ENCODE measurements around the gene GRK3.
"Not testable (repeated sequence)": the region's sequence is repeated elsewhere in the genome, so short reads cannot be mapped to it uniquely, and the experiment has no call there.

The GRK3 gene

GRCh38 chr22:25698978-25699377 lies 134.5 kb downstream of the GRK3 start:
- no peak for DNase-seq (ENCODE audit: low read depth)

GRCh38 chr22:25701056-25701780 lies 136.7 kb downstream of the GRK3 start:
- DNase-seq (ENCODE audit: low read depth) = no peak

DNA sequence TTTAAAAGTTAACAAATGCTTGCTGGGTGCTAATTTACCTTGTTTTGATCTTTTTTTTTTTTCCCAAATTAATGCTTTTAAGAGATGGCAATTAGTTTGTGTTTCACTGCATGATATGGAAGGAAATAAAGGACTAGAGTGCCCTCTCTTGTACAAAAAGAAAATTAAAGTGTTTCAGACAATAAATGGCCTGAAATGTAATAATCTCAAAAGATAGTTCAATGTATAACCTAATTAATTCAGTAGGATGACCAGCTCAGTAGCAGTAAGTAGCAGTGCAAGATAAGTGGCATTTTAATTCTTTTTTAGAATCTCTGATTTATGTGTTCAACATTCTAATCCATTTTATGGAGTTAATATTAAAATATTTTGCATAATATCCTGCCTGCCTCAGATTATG lies 137.6 kb downstream of the GRK3 start:
- no peak for DNase-seq (ENCODE audit: low read depth)

DNA sequence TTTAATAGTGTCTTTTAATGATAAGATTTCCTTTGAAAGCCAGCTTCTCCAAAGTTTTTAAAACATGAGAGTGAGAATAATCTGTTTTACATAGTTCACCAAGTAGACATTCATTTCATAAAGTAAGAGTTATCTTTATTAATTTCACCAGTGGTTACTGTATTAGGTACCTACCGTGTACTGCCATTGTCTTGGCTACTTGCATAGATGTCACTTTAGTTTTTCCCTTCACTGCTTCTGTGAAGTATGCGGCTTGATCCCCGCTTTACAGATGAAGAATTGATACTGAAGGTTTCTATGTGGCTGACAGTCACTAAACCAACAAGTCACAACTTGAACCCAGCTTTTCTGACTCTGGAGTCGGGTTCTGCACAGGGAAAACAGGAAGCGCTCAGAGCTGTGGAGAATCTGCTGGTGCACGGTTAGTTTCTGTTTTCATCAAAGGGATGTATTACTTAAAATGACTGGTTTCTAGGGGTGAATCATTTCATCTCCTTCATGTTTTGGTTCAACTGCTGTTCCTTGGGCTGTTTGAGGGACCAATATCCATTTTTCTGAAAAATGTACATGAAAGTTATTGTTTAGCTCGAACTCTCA lies 138.2 kb downstream of the GRK3 start:
- DNase-seq (ENCODE audit: low read depth) = no peak

GRCh38 chr22:25704701-25705100 lies 140.2 kb downstream of the GRK3 start:
- DNase-seq (ENCODE audit: low read depth) = no peak

DNA sequence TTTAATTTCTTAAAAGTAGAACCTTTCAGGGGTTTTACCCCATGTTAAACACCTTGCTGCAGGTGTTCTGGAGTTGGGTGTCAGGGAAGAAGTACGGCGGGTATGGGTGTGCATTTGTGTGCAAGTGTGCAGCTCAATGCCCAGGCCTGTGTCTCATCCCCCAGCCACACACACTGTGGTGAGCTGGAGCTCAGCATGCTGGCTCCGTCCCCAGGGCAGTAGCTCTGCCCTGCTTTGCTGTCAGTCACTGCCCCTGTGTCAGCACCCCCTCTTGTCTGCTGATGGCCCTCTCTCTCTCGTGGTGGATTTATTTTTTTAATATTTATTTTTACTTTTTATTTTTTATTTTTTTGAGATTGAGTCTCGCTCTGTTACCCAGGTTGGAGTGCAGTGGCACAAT lies 141.7 kb downstream of the GRK3 start:
- DNase-seq (ENCODE audit: low read depth) = no peak

DNA sequence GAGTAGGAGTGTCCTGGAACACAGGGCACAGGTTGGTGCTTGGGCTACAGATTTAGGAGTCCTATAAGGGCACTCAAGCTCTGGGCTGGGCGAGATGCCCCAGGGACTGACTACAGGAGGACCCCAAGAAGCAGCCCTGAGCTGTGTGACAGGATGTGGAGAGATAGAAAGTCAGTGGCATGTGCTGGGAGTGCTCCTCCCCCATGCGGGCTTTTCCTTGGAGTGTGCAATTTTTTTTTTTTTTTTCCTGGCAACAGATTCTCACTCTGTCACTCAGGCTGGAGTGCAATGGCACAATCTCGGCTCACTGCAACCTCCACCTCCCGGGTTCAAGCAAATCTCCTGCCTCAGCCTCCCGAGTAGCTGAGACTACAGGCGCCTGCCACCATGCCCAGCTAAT lies 144.0 kb downstream of the GRK3 start:
- not testable (repeated sequence) for DNase-seq (ENCODE audit: low read depth)

DNA sequence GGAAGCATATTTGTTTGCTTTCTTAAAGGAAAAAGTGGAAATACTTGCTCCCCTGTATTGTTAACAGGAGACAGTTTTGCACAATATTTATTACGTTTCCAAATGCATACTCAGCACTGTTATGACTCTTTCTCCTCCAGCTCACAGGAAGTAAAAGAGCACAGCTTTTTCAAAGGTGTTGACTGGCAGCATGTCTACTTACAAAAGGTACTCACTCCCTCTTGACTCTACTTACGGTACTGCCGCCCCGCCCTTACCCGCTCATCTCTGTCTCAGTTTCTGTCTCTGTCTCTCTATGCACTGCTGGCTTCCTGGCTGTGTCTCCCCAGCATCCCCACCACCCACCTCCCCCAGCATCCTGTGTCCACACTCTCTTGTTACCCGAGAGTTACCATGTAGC lies 145.3 kb downstream of the GRK3 start:
- DNase-seq (ENCODE audit: low read depth) = no peak

- DNase-seq (ENCODE audit: low read depth) = no peak
Observed at GRCh38 chr22:25710501-25710900, 146.0 kb downstream of the GRK3 start.

DNA sequence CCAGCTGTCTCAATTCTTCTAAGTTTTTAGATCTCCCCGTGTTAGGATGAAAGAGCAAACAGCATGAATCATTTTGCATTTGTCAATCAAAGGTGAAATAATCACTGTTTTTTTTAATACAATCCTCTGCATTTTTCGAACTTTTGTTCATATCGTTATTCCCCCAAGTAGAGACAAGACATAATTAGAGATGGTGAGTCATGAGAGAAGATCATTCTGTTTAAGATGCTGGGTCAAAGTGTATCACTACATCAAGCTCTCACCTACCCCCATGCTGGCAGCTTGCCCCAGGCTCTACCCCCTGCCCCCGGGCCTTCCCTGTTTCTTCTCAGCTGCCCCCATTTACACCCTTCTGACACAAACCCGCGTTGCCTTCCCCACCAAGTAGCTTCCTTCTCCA lies 147.0 kb downstream of the GRK3 start:
- DNase-seq (ENCODE audit: low read depth) = no peak

- DNase-seq (ENCODE audit: low read depth) = no peak
Observed at GRCh38 chr22:25712661-25713400, 148.4 kb downstream of the GRK3 start.

DNA sequence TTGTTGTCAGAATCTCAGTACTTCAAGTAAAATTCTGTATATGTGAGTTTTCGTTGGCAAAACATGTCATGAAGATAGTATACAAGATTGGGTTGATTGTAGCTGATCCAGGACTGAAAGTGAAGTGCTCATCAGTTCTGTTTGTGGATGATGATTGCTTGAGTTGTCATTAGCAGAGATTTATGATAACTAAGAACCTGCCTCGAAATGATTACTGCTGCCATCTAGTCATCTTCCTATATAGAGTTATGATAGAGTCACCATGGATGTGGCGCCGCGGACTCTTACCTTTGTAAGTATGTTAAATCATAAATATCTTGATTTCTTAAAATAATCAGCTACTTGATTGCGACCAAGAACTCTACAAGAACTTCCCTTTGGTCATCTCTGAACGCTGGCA lies 149.6 kb downstream of the GRK3 start:
- DNase-seq (ENCODE audit: low read depth) = no peak

GRCh38 chr22:25714739-25715138 lies 150.3 kb downstream of the GRK3 start:
- no peak for DNase-seq (ENCODE audit: low read depth)

DNA sequence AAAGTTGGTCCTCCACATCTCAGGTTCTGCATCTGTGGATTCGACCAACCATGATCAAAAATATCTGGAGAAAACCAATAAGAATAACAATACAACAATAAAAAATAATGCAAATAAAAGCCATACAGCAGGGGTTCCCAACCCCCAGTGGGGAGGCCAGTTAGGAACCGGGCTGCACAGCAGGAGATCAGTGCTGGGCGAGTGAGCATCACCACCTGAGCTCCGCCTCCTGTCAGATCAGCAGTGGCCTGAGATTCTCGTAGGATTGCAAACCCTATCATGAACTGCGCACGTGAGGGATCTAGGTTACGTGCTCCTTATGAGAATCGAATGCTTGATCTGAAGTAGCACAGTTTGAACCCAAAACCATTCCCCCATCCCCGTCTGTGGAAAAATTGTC lies 152.2 kb downstream of the GRK3 start:
- no peak for DNase-seq (ENCODE audit: low read depth)

DNA sequence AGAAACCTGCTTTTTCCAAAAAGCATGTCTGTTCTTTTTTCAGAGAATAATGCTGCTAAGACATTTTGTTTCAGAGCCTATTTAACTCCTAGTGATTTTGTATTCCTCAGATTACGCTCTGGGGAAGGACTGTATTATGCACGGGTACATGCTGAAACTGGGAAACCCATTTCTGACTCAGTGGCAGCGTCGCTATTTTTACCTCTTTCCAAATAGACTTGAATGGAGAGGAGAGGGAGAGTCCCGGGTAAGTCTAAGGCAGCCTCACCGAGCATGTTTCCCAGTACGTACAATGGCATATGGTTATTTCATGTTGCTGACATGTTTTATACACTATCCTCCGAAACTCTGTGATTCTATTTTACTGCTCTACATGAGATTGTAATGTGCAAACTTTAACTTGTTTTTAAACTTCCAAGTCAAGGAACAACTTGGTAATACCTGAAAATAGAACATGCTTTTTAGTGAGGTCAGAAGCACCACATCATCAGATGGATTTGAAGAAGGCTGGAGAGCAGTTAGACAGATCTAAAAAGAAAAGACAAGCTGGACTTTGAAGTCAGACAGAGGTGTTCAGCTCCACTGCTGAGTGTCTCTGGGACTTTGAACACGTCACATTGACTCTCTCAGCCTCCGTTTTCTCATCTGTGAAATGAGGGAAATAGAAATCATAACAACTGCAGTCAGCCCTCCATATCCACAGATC lies 153.8 kb downstream of the GRK3 start:
- no peak for DNase-seq (ENCODE audit: low read depth)

DNA sequence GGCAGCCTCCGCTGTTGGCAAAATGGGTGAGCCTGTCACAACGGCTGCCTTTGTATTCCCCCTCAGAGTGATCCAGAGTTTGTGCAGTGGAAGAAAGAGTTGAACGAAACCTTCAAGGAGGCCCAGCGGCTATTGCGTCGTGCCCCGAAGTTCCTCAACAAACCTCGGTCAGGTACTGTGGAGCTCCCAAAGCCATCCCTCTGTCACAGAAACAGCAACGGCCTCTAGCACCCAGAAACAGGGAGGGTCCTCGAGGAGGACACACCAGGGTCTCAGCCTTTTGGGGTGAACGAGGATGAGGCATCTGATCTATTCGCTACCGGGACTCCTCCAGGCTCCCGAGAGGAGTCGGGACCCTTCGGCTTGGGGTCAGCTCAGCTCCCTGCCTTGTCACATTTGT lies 157.7 kb downstream of the GRK3 start:
- no peak for DNase-seq (ENCODE audit: low read depth)

- no peak for DNase-seq (ENCODE audit: low read depth)
Observed at GRCh38 chr22:25722626-25723025, 158.2 kb downstream of the GRK3 start.

- DNase-seq (ENCODE audit: low read depth) = no peak
Observed at GRCh38 chr22:25726241-25726640, 161.8 kb downstream of the GRK3 start.

DNA sequence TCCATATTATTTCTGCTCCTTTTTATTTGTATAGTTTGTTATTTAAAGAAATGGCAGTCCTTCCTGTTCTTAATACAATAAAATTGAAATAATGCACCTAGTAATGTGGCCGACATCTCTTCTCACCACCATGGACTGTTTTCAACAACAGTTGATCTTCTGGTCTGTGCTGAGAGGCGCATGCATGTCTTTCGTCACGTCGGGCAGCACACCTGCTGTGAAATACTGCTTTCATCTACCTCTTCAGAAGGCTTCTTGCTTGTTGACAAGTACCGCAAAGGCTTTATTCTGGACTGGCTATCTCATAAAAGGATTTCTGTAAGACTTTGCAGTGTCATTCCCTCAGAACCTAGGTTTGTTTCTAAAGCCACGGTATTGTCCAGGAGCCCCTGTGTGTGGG lies 163.6 kb downstream of the GRK3 start:
- DNase-seq (ENCODE audit: low read depth) = no peak

DNA sequence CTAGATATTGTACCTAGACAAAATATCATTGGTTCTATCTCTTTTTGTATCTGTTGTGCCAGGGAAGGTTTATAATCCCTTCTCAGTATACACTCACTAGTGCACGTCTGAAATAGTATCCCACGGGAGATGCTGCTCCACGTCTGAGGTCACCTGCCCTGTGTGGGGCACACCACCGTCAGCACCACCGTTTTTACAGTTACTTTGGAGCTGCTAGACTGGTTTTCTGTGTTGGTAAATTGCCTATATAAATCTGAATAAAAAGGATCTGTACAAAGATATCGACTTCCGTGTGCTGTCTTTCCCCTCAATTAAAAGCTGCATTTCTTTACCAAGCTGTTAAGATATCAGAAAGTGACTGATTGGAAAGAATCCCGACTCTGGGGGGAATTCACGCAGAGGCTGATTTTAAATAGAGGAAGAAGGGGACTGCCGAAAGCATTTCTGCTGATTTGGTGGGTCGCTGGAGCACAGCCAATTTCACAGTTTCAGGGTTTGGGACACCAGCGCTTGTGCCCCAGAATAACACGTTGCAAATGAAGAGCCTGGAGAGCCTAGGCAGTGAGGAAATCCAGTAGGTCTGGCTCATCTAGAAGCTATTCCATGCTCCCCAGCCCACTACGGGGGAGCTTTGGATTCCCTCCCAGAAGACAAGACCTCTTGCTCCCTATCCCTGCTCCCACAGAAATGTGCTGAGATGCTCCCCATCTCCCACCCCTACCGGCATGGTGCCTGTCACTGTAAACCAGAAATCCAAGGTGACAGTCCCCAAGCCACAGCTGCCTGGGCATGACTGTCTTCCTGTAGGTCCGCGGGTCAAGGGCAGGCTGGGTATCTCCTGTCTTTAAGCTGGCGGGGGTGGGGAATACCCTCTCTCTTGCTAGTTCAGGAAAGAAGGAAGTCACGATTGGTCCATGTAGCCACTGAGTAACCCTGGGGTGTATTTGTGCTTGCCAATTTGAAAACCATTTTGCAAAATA lies 164.8 kb downstream of the GRK3 start:
- DNase-seq (ENCODE audit: low read depth) = no peak

- no peak for DNase-seq (ENCODE audit: low read depth)
Observed at GRCh38 chr22:25735650-25736049, 171.2 kb downstream of the GRK3 start.

All from activated T-helper 1 cell treated with Interleukin-2 at 50 U/mL for 16 hours (primary cell).